Mesothelial cell of epicardium (in vitro differentiated cells): ENCODE results near the gene GJB4. TPM values are rescaled to one million over a fixed set of nuclear protein-coding genes. Genes with fewer than 3 reads are reported as not detected.

Source experiments
- DNase-seq, 2 experiments: peaks; one replicate each; pipeline ENCODE4 v3.0.0; 2021; ENCODE audit warnings: low spot score in 2 of 2; ENCODE audit not compliant: unreplicated experiment in 2 of 2
- H3K27ac Mint-ChIP-seq: 2 replicates; pipeline ENCODE4 v1.8.0; 2021; ENCODE audit warnings: mixed read lengths
- H3K27me3 Mint-ChIP-seq: 2 replicates; pipeline ENCODE4 v1.8.0; 2021; ENCODE audit warnings: low read depth, mixed read lengths
- H3K36me3 Mint-ChIP-seq: 2 replicates; pipeline ENCODE4 v1.8.0; 2021; ENCODE audit warnings: mixed read lengths
- H3K4me1 Mint-ChIP-seq: 2 replicates; pipeline ENCODE4 v1.8.0; 2021; ENCODE audit warnings: mixed read lengths
- H3K4me3 Mint-ChIP-seq: 2 replicates; pipeline ENCODE4 v1.8.0; 2021; ENCODE audit warnings: mild to moderate bottlenecking, moderate library complexity, mixed read lengths
- H3K9me3 Mint-ChIP-seq: 2 replicates; pipeline ENCODE4 v1.8.0; 2021; ENCODE audit warnings: mixed read lengths
- CTCF ChIP-seq: fragments of 200-600 bp; sonication (generic); IDR thresholded peaks from one replicate; pipeline ENCODE4 v1.5.0; 2021; ENCODE audit warnings: antibody characterized with exemption; ENCODE audit not compliant: unreplicated experiment
- total RNA-seq: library from RNA; stranded (reverse); gene quantifications from 3 replicates; pipeline ENCODE4 v1.2.1, GENCODE V29; 2021

GJB4 gene
- total RNA-seq, 1 donor from 2014 or later = not detected

- H3K36me3 Mint-ChIP-seq = no peaks in the 10 kb centered on the region
These were observed 35.2 kb downstream of the GJB4 start for GRCh38 chr1:34794790-34795180.

GRCh38 chr1:34795916-34796315, 36.4 kb downstream of the GJB4 start:
- Mint-ChIP-seq H3K4me3 (no peak overlapping the region), H3K9me3 (no peaks in the 10 kb centered on the region), H3K27ac (no peak overlapping the region), H3K36me3 (no peaks in the 10 kb centered on the region), H3K4me1 (peaks cover 6% of the 10 kb centered on the region), H3K27me3 (peaks cover 62% of the 10 kb centered on the region)
- TF ChIP-seq CTCF = no peak
- no peak for DNase-seq

More at GRCh38 chr1:34794790-34795180, 35.2 kb downstream of the GJB4 start:
- H3K4me3 Mint-ChIP-seq = no peak overlapping the region
- peaks cover 6% of the 10 kb centered on the region for H3K4me1 Mint-ChIP-seq
- no peak overlapping the region for H3K27ac Mint-ChIP-seq
- no peak for TF ChIP-seq CTCF
- no peak for DNase-seq
- H3K27me3 Mint-ChIP-seq = peaks cover 72% of the 10 kb centered on the region
- H3K9me3 Mint-ChIP-seq = no peaks in the 10 kb centered on the region

- TF ChIP-seq CTCF = no peak
- peaks cover 51% of the 10 kb centered on the region for H3K27me3 Mint-ChIP-seq
- H3K36me3 Mint-ChIP-seq = no peaks in the 10 kb centered on the region
- peaks cover 6% of the 10 kb centered on the region for H3K4me1 Mint-ChIP-seq
- no peak for DNase-seq
- H3K4me3 Mint-ChIP-seq = no peak overlapping the region
- H3K27ac Mint-ChIP-seq = no peak overlapping the region
- H3K9me3 Mint-ChIP-seq = no peaks in the 10 kb centered on the region
These were observed 37.5 kb downstream of the GJB4 start for GRCh38 chr1:34796990-34797389.

GRCh38 chr1:34800214-34800613, 40.7 kb downstream of the GJB4 start:
- no peak for TF ChIP-seq CTCF
- Mint-ChIP-seq H3K4me1 (peaks cover 3% of the 10 kb centered on the region), H3K36me3 (no peaks in the 10 kb centered on the region), H3K4me3 (no peak overlapping the region), H3K27ac (no peak overlapping the region), H3K27me3 (peaks cover 26% of the 10 kb centered on the region), H3K9me3 (peaks cover 12% of the 10 kb centered on the region)
- DNase-seq = no peak

GRCh38 chr1:34803770-34804169, 44.2 kb downstream of the GJB4 start:
- no peak for DNase-seq
- no peak for TF ChIP-seq CTCF
- Mint-ChIP-seq H3K36me3 (no peaks in the 10 kb centered on the region), H3K27ac (no peak overlapping the region), H3K9me3 (peaks cover 12% of the 10 kb centered on the region), H3K27me3 (peaks cover 5% of the 10 kb centered on the region), H3K4me3 (no peak overlapping the region), H3K4me1 (peaks cover 3% of the 10 kb centered on the region)

- Mint-ChIP-seq H3K9me3 (peaks cover 12% of the 10 kb centered on the region), H3K4me3 (no peak overlapping the region), H3K27me3 (peaks cover 5% of the 10 kb centered on the region), H3K4me1 (no peaks in the 10 kb centered on the region), H3K27ac (no peak overlapping the region), H3K36me3 (no peaks in the 10 kb centered on the region)
- no peak for TF ChIP-seq CTCF
- no peak for DNase-seq
These were observed 46.9 kb downstream of the GJB4 start for GRCh38 chr1:34806396-34806795.
